Immature natural killer cell (primary cell): ENCODE results near the gene AATK. TPM values are rescaled to one million over a fixed set of nuclear protein-coding genes. Genes with fewer than 3 reads are reported as not detected.
A peak's percentile ranks its signal among the peaks of the same experiment; 100 is the strongest.

Source experiments
- DNase-seq, 3 donors: peaks; one replicate each; pipeline ENCODE4 v3.0.0; 2022; ENCODE audit warnings: mixed read lengths in 1 of 3
- H3K27ac Mint-ChIP-seq, 6 donors: one replicate each; pipeline ENCODE4 v1.8.0; 2020; ENCODE audit warnings: mixed read lengths in 6 of 6, mild to moderate bottlenecking in 5 of 6, inconsistent platforms in 4 of 6, moderate library complexity in 3 of 6
- H3K27me3 Mint-ChIP-seq, 3 donors: one replicate each; pipeline ENCODE4 v1.8.0; 2020 to 2021; ENCODE audit warnings: low read depth in 3 of 3, mild to moderate bottlenecking in 3 of 3, mixed read lengths in 3 of 3, moderate library complexity in 3 of 3, inconsistent platforms in 1 of 3
- H3K36me3 Mint-ChIP-seq, 3 donors: one replicate each; pipeline ENCODE4 v1.8.0; 2020; ENCODE audit warnings: mixed read lengths in 3 of 3, inconsistent platforms in 2 of 3, mild to moderate bottlenecking in 2 of 3
- H3K4me1 Mint-ChIP-seq, 2 donors: one replicate each; pipeline ENCODE4 v1.8.0; 2020; ENCODE audit warnings: inconsistent platforms in 2 of 2, mild to moderate bottlenecking in 2 of 2, mixed read lengths in 2 of 2, moderate library complexity in 1 of 2
- H3K4me3 Mint-ChIP-seq, 5 donors: one replicate each; pipeline ENCODE4 v1.8.0; 2020; ENCODE audit warnings: mild to moderate bottlenecking in 5 of 5, mixed read lengths in 5 of 5, inconsistent platforms in 3 of 5, moderate library complexity in 3 of 5
- H3K9me3 Mint-ChIP-seq, 6 donors: one replicate each; pipeline ENCODE4 v1.8.0; 2020; ENCODE audit warnings: mild to moderate bottlenecking in 6 of 6, mixed read lengths in 6 of 6, inconsistent platforms in 4 of 6, moderate library complexity in 3 of 6
- polyA plus RNA-seq, 3 donors: library from polyadenylated mRNA; unstranded; fragments of 300-500 nt; fragmentation: Illumina TruSeq; gene quantifications; one replicate each; pipeline ENCODE4 v1.2.3, GENCODE V29; 2021

AATK gene
- polyA plus RNA-seq, 3 donors from 2014 or later, result 0.52 to 2.9 (median 0.97) TPM

GRCh38 chr17:81165246-81166032 lies 582 bp downstream of the AATK start, which contains the start of gene PVALEF:
Gene PVALEF, plus strand, starts transcription at chr17:81165507. Its CDS starts 15,720 bp downstream, at chr17:81181227.
- Mint-ChIP-seq H3K27ac (no peak within 1 kb of the TSS), H3K4me3 (peak within 1 kb of the TSS in 4 of 5 donors; percentile 24 to 59 (median 49)), H3K36me3 (no peaks in the 10 kb centered on the region), H3K4me1 (peaks cover 4 to 9% of the 10 kb centered on the region in 2 donors), H3K27me3 (peaks cover 0 to 5% (median 0%) of the 10 kb centered on the region in 3 donors), H3K9me3 (no peaks in the 10 kb centered on the region)
- no peak for DNase-seq

GRCh38 chr17:81164371-81165245 lies 1.4 kb downstream of the AATK start:
- H3K9me3 Mint-ChIP-seq, result no peaks in the 10 kb centered on the region
- no peak for DNase-seq
- H3K27me3 Mint-ChIP-seq, result peaks cover 0 to 5% (median 0%) of the 10 kb centered on the region in 3 donors
- peak overlapping the region in 4 of 5 donors; percentile 24 to 59 (median 45) for H3K4me3 Mint-ChIP-seq
- H3K36me3 Mint-ChIP-seq, result no peaks in the 10 kb centered on the region
- peaks cover 4 to 9% of the 10 kb centered on the region in 2 donors for H3K4me1 Mint-ChIP-seq
- no peak overlapping the region for H3K27ac Mint-ChIP-seq

GRCh38 chr17:81163703-81164370 lies 2.2 kb downstream of the AATK start:
- Mint-ChIP-seq H3K4me1 (peaks cover 4 to 11% of the 10 kb centered on the region in 2 donors), H3K9me3 (no peaks in the 10 kb centered on the region), H3K27ac (no peak overlapping the region), H3K36me3 (no peaks in the 10 kb centered on the region), H3K4me3 (no peak overlapping the region), H3K27me3 (peaks cover 0 to 5% (median 0%) of the 10 kb centered on the region in 3 donors)
- DNase-seq, result no peak

GRCh38 chr17:81163051-81163695 lies 2.8 kb downstream of the AATK start:
- no peak overlapping the region for H3K4me3 Mint-ChIP-seq
- no peak overlapping the region for H3K27ac Mint-ChIP-seq
- no peaks in the 10 kb centered on the region for H3K36me3 Mint-ChIP-seq
- no peaks in the 10 kb centered on the region for H3K9me3 Mint-ChIP-seq
- H3K27me3 Mint-ChIP-seq, result peaks cover 0 to 5% (median 0%) of the 10 kb centered on the region in 3 donors
- peaks cover 4 to 14% of the 10 kb centered on the region in 2 donors for H3K4me1 Mint-ChIP-seq
- no peak for DNase-seq

- Mint-ChIP-seq H3K27ac (no peak overlapping the region), H3K36me3 (no peaks in the 10 kb centered on the region), H3K4me3 (no peak overlapping the region), H3K9me3 (no peaks in the 10 kb centered on the region), H3K27me3 (peaks cover 0 to 5% (median 0%) of the 10 kb centered on the region in 3 donors), H3K4me1 (peaks cover 4 to 14% of the 10 kb centered on the region in 2 donors)
- no peak for DNase-seq
These were observed 3.5 kb downstream of the AATK start for GRCh38 chr17:81162491-81162890.

- peaks cover 4 to 15% of the 10 kb centered on the region in 2 donors for H3K4me1 Mint-ChIP-seq
- no peak for DNase-seq
- H3K27me3 Mint-ChIP-seq, result peaks cover 0 to 2% (median under 1%) of the 10 kb centered on the region in 3 donors
- H3K9me3 Mint-ChIP-seq, result no peaks in the 10 kb centered on the region
- H3K27ac Mint-ChIP-seq, result no peak overlapping the region
- no peaks in the 10 kb centered on the region for H3K36me3 Mint-ChIP-seq
- H3K4me3 Mint-ChIP-seq, result no peak overlapping the region
These were observed 4.0 kb downstream of the AATK start for GRCh38 chr17:81161972-81162371.

GRCh38 chr17:81161536-81161935 lies 4.5 kb downstream of the AATK start:
- Mint-ChIP-seq H3K4me3 (peak overlapping the region in 3 of 5 donors; percentile 46 to 72 (median 66)), H3K9me3 (no peaks in the 10 kb centered on the region), H3K27ac (peak overlapping the region in 3 of 6 donors; percentile 37 to 45 (median 38)), H3K27me3 (peaks cover 0 to 2% (median 2%) of the 10 kb centered on the region in 3 donors), H3K36me3 (no peaks in the 10 kb centered on the region), H3K4me1 (peaks cover 4 to 15% of the 10 kb centered on the region in 2 donors)
- DNase-seq, result no peak

GRCh38 chr17:81160747-81161453 lies 5.1 kb downstream of the AATK start:
- Mint-ChIP-seq H3K36me3 (no peaks in the 10 kb centered on the region), H3K4me1 (peaks cover 4 to 15% of the 10 kb centered on the region in 2 donors), H3K27me3 (peaks cover 0 to 2% (median 2%) of the 10 kb centered on the region in 3 donors), H3K4me3 (peak overlapping the region; percentile 66 to 81 (median 73)), H3K9me3 (no peaks in the 10 kb centered on the region), H3K27ac (peak overlapping the region in 5 of 6 donors; percentile 28 to 59 (median 45))
- DNase-seq, result no peak

- Mint-ChIP-seq H3K27me3 (peaks cover 0 to 2% (median 2%) of the 10 kb centered on the region in 3 donors), H3K9me3 (no peaks in the 10 kb centered on the region), H3K36me3 (no peaks in the 10 kb centered on the region), H3K4me1 (peaks cover 4 to 15% of the 10 kb centered on the region in 2 donors), H3K4me3 (peak overlapping the region; percentile 61 to 81 (median 75)), H3K27ac (peak overlapping the region in 3 of 6 donors; percentile 50 to 59 (median 57))
- peak; percentile 37 to 47 (median 46) for DNase-seq
These were observed 5.7 kb downstream of the AATK start for GRCh38 chr17:81160306-81160705.

- peaks cover 4 to 15% of the 10 kb centered on the region in 2 donors for H3K4me1 Mint-ChIP-seq
- H3K27ac Mint-ChIP-seq, result peak overlapping the region in 2 of 6 donors; percentile 21 to 59
- H3K9me3 Mint-ChIP-seq, result no peaks in the 10 kb centered on the region
- no peak for DNase-seq
- H3K27me3 Mint-ChIP-seq, result peaks cover 0 to 2% (median 2%) of the 10 kb centered on the region in 3 donors
- H3K36me3 Mint-ChIP-seq, result no peaks in the 10 kb centered on the region
- peak overlapping the region in 4 of 5 donors; percentile 10 to 80 (median 62) for H3K4me3 Mint-ChIP-seq
These were observed 6.3 kb downstream of the AATK start for GRCh38 chr17:81159611-81160265.

GRCh38 chr17:81158688-81159590 lies 7.1 kb downstream of the AATK start:
- DNase-seq, result no peak
- peaks cover 0 to 2% (median 2%) of the 10 kb centered on the region in 3 donors for H3K27me3 Mint-ChIP-seq
- peaks cover 4 to 14% of the 10 kb centered on the region in 2 donors for H3K4me1 Mint-ChIP-seq
- H3K9me3 Mint-ChIP-seq, result no peaks in the 10 kb centered on the region
- no peaks in the 10 kb centered on the region for H3K36me3 Mint-ChIP-seq
- H3K27ac Mint-ChIP-seq, result peak overlapping the region in 2 of 6 donors; percentile 21 to 40
- H3K4me3 Mint-ChIP-seq, result peak overlapping the region; percentile 61 to 77 (median 67)
